Psoas muscle (tissue), 8 donors: ENCODE data around the gene PI3. TPM values are rescaled to one million over a fixed set of nuclear protein-coding genes. Genes with fewer than 3 reads are reported as not detected.

Experiments used
- ATAC-seq, 4 donors: fragments of 200-7000 bp; cut with Tn5 transposase; one replicate each; pipeline ENCODE4 v1.9.1; 2020; ENCODE audit warnings: moderate library complexity in 3 of 4, mild to moderate bottlenecking in 2 of 4
- DNase-seq, 2 donors: peaks; one replicate each; pipeline ENCODE4 v3.0.0-alpha.2; 2020
- H3K27ac ChIP-seq: fragments of 200-600 bp; one replicate; pipeline ENCODE4 v1.8.0; 2022
- H3K27me3 ChIP-seq, 3 donors: fragments of 200-600 bp in 1 of 3; one replicate each; pipeline versions ENCODE4 v1.6.1 to v1.8.0; 2013 to 2022; ENCODE audit warnings: low read length in 2 of 3, mild to moderate bottlenecking in 2 of 3, moderate library complexity in 1 of 3; ENCODE audit not compliant: insufficient read depth in 3 of 3
- H3K36me3 ChIP-seq, 2 donors: fragments of 200-600 bp in 1 of 2; one replicate each; pipeline versions ENCODE4 v1.6.1 to v1.8.0; 2013 to 2022; ENCODE audit warnings: low read depth in 1 of 2, mild to moderate bottlenecking in 1 of 2, moderate library complexity in 1 of 2; ENCODE audit not compliant: insufficient read depth in 1 of 2
- H3K4me1 ChIP-seq: fragments of 200-600 bp; one replicate; pipeline ENCODE4 v1.8.0; 2022
- H3K4me3 ChIP-seq: fragments of 200-600 bp; one replicate; pipeline ENCODE4 v1.8.0; 2022; ENCODE audit warnings: mild to moderate bottlenecking
- H3K9me3 ChIP-seq: fragments of 200-600 bp; one replicate; pipeline ENCODE4 v1.8.0; 2022
- WGBS, 3 donors: extraction: QIAGEN DNeasy Blood & Tissue Kit; methylation state at CpG; one replicate each; pipeline versions ENCODE4 v1.1.6 to v1.1.7; 2013; 5-methylcytosine and 5-hydroxymethylcytosine counted together
- intact Hi-C, 2 donors: fragments of 100-400 bp; cut with DNase I; formaldehyde crosslinking; loops; one replicate each; pipeline versions ENCODE4 v1.11.0 to v1.14.2; 2022
- polyA plus RNA-seq, 3 donors: library from polyadenylated mRNA; stranded (reverse); fragments of 200-250 nt; gene quantifications; one replicate each; pipeline ENCODE4 v1.2.3, GENCODE V29; 2013
- total RNA-seq, 4 donors: library from RNA; stranded (reverse); fragmentation: NEBNext Ultra II Directional in 2 of 4; extraction: Animal tissue kit (Norgen Biotek cat#: 25700) in 2 of 4; gene quantifications; one replicate each; pipeline versions ENCODE4 v1.2.1 to v1.2.4, GENCODE V29; 2021 to 2023
- TF ChIP-seq, protein P1 (sequence below): fragments of 200-600 bp; IDR thresholded peaks from one replicate; pipeline ENCODE4 v1.8.0; 2022; ENCODE audit warnings: antibody characterized with exemption
- donor health status: healthy with polysubstance abuse.
- donor health status: DM: no; HTN: no; CAD: no; lungs with moderate emphysema.
- donor health status: Bipolar disorder and iron deficiency.
- donor health status: healthy.
- donor health status: DM: yes; HTN: yes; CAD: no.
- donor health status: DM: no; HTN: no; CAD: no.
- donor health status: DM: no; HTN: no; CAD: no.
- donor health status: DM: yes; HTN: yes; CAD: no.

The PI3 gene
- total and polyA plus RNA-seq, 7 donors: 0.18 to 0.54 (median 0.38) TPM; not detected in 2

DNA sequence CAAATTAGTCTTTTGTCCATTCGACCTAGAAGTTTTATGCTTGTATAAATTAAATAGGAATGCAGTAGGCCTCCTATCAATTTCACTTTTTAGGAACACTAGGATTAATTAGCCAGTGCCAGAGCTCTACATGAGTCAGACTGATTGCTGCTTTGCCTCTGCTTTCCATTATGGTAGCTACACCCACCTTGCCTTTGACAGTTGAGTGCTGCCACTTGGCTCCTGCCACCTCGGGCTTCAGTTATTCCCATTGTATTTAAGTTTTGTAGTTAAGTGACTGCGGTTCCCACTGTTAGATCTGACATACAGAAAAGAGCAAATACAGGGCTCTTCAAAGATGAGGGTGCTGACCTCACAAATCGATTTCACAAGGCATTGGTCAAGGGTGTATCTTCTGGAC is 33.9 kb upstream of the PI3 start:
- ATAC-seq: no peak
- H3K36me3 ChIP-seq: no peaks in the 10 kb centered on the region
- TF ChIP-seq, protein P1, sequence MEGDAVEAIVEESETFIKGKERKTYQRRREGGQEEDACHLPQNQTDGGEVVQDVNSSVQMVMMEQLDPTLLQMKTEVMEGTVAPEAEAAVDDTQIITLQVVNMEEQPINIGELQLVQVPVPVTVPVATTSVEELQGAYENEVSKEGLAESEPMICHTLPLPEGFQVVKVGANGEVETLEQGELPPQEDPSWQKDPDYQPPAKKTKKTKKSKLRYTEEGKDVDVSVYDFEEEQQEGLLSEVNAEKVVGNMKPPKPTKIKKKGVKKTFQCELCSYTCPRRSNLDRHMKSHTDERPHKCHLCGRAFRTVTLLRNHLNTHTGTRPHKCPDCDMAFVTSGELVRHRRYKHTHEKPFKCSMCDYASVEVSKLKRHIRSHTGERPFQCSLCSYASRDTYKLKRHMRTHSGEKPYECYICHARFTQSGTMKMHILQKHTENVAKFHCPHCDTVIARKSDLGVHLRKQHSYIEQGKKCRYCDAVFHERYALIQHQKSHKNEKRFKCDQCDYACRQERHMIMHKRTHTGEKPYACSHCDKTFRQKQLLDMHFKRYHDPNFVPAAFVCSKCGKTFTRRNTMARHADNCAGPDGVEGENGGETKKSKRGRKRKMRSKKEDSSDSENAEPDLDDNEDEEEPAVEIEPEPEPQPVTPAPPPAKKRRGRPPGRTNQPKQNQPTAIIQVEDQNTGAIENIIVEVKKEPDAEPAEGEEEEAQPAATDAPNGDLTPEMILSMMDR: no peak
- no peaks in the 10 kb centered on the region for H3K4me1 ChIP-seq
- WGBS, 3 donors: 46 to 55% (median 48%) methylated on average over 4 of the region's 4 CpGs
- no peak for DNase-seq
- H3K27ac ChIP-seq: no peak overlapping the region
- no peaks in the 10 kb centered on the region for H3K9me3 ChIP-seq
- no peak overlapping the region for H3K4me3 ChIP-seq
- intact Hi-C loops: no loop called here
- H3K27me3 ChIP-seq: peaks cover 0 to 14% (median 8%) of the 10 kb centered on the region in 3 donors

DNA sequence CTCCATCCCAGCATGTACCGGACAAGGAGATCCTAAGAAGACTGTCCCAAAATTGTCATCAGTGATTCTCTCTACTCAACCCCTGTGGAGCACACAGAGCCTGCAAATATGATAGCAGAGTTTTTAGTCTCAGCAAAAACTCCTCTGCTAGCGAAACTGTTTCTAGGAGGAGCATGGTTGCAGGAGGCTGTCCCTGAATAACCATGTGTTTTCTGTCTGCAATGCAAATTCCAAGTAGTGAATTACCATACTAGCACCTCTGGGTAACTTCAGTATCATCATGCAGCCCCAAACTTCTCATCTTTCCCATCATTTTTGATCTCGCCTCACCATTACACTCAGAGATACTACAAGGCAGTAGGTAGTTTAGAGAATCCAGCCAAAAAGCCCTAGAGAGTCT is 25.6 kb upstream of the PI3 start:
- H3K36me3 ChIP-seq: no peaks in the 10 kb centered on the region
- peaks cover 2 to 10% (median 9%) of the 10 kb centered on the region in 3 donors for H3K27me3 ChIP-seq
- intact Hi-C loops: no loop called here
- H3K4me1 ChIP-seq: no peaks in the 10 kb centered on the region
- no peaks in the 10 kb centered on the region for H3K9me3 ChIP-seq
- TF ChIP-seq, protein P1: no peak
- ATAC-seq: no peak
- H3K4me3 ChIP-seq: no peak overlapping the region
- no peak overlapping the region for H3K27ac ChIP-seq
- WGBS, 3 donors: 83 to 89% (median 85%) methylated on average over 3 of the region's 3 CpGs
- DNase-seq: no peak

DNA sequence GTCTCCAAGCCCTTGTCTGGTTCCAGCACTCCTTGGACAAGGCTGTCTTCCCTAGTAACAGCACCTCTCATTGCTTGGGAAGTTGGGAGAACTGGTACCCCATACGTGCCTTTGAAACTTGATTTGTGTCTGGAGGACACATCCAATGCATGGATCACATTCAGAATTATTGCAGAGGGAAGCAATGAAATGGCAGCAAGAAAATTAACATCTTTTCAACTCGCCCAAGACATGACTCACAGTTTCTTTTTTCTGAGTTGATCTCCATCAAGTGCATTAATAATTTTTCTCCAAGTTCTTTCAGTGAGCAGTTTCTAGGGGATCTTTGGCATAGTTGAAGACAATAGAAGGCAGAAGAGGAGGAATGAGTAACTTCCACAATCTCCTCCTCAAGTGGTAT is 22.3 kb upstream of the PI3 start:
- WGBS, 3 donors: 49 to 70% (median 57%) methylated on average over 2 of the region's 2 CpGs

DNA sequence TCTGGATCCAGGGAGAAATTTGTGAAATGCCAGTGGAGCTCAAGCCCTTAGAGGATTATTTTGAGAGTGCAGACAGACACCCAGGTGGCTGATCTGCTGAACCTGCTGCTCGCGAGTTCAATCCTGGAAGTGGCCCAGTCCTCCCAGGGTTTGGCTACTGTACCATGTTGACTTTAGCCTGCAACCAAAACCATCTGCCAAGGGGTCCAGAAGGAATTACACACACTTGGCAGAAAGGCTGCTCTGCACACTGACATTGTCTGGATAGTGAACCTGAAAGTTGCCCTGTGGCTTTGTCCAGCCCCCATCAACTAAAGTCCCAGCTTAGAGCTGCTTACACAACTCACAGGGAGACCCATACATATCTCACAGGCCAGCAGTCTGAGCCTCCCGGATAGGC is 21.6 kb upstream of the PI3 start:
- DNase-seq: no peak

More for the DNA sequence above, 22.3 kb upstream of the PI3 start:
- TF ChIP-seq, protein P1: no peak
- no peak overlapping the region for H3K4me3 ChIP-seq
- H3K27me3 ChIP-seq: no peaks in the 10 kb centered on the region
- intact Hi-C loops: no loop called here
- ATAC-seq (no peak), DNase-seq (no peak)
- no peak overlapping the region for H3K27ac ChIP-seq
- H3K4me1 ChIP-seq: no peaks in the 10 kb centered on the region
- no peaks in the 10 kb centered on the region for H3K9me3 ChIP-seq
- H3K36me3 ChIP-seq: no peaks in the 10 kb centered on the region

DNA sequence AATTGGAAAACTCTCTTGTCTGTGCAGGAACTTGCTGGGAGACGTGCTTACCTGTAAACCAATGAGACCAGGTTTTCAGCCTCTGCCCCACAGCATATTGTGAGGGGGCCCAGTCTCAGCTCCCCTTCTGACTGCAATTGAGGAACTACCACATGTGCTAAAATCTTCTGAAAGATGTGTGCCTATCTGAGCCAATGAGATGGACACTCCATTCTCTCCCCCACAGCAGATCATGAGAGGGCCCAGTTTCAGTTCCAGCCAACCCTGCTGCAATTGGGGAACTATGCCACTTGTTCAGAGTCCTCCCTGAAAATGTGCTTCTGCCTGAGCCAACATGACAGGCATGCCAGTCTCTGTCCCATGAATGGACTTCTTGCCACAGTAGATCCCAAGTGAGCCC is 20.9 kb upstream of the PI3 start:
- Histone ChIP-seq H3K9me3 (no peaks in the 10 kb centered on the region), H3K4me1 (no peaks in the 10 kb centered on the region), H3K36me3 (no peaks in the 10 kb centered on the region), H3K27me3 (no peaks in the 10 kb centered on the region), H3K27ac (no peak overlapping the region), H3K4me3 (no peak overlapping the region)
- DNase-seq: no peak
- 47 to 53% (median 52%) methylated on average over 1 of the region's 1 CpG for WGBS, 3 donors
- no peak for ATAC-seq
- TF ChIP-seq, protein P1: no peak
- intact Hi-C loops: no loop called here

More for the DNA sequence above, 21.6 kb upstream of the PI3 start:
- H3K36me3 ChIP-seq: no peaks in the 10 kb centered on the region
- no peak overlapping the region for H3K27ac ChIP-seq
- H3K4me3 ChIP-seq: no peak overlapping the region
- H3K4me1 ChIP-seq: no peaks in the 10 kb centered on the region
- H3K9me3 ChIP-seq: no peaks in the 10 kb centered on the region
- TF ChIP-seq, protein P1: no peak
- H3K27me3 ChIP-seq: no peaks in the 10 kb centered on the region
- no peak for ATAC-seq
- 53 to 67% (median 63%) methylated on average over 3 of the region's 3 CpGs for WGBS, 3 donors
- intact Hi-C loops: no loop called here
